HG02938 (cell line): Measurements from ENCODE around the gene MALT1.

Experiments used
- ATAC-seq: cut with Tn5 transposase; IDR thresholded peaks from one replicate; pipeline ENCODE4 v1.9.1; 2021; ENCODE audit warnings: mild to moderate bottlenecking, moderate library complexity; ENCODE audit not compliant: unreplicated experiment

The MALT1 gene

DNA sequence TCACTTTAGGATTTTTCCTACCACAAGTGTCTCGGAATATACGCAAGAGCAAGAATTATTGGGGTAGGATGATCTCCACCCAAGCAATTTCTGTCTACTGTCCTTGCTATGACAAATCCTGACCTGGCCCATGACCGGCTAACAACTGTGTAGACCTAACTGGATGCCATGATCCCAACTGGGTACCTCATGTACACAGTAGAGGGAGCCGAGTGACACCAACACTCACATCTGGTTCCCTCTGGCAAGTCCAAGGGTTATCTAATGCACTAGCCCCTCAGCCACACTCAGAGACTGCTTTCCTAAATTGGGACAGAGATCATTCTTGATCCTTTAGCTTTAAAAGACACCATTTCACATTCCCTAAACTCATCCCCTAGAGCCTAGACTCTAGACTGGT, 132.7 kb downstream of the MALT1 start:
- no peak for ATAC-seq
